ENCODE data around the gene CAVIN2.

GRCh38 chr2:191818133-191818532, 28.8 kb downstream of the CAVIN2 start:
- TF ChIP-seq POLR2A (IDR thresholded peaks at IDR 0.05) (no peak), CTCF (IDR thresholded peaks at IDR 0.05 in 8 of 11, conservative IDR thresholded peaks at IDR 0.05 in 3 of 11) (no peak), POLR2AphosphoS5 (IDR thresholded peaks at IDR 0.05) (no peak)

All from spleen (tissue), 7 donors.